Panc1 (cell line): Measurements from ENCODE around the gene PRRT1B. TPM values are rescaled to one million over a fixed set of nuclear protein-coding genes. Genes with fewer than 3 reads are reported as not detected.

Experiments used
- ATAC-seq: fragments of 200-7000 bp; cut with Tn5 transposase; 2 replicates; pipeline ENCODE4 v1.9.1; 2020; ENCODE audit warnings: mild to moderate bottlenecking, moderate library complexity
- BruUV-seq: library from RNA; stranded (reverse); fragments of 400-500 nt; replicated peaks from 2 replicates; lab custom pipeline; 2021; lab: Mats Ljungman, UMichigan
- CTCF ChIA-PET: fragments of 300-600 bp; sonication (Branson Sonifier 250); formaldehyde crosslinking; loops from one replicate; lab custom pipeline; 2022; ENCODE audit warnings: antibody characterized with exemption; lab: Charles Lee
- POLR2A ChIA-PET: fragments of 300-600 bp; sonication (Branson Sonifier 250); formaldehyde crosslinking; loops from one replicate; lab custom pipeline; 2022; ENCODE audit warnings: antibody characterized with exemption; lab: Charles Lee
- DNase-seq: peaks from one replicate; pipeline ENCODE4 v3.0.0-alpha.2; 2010; ENCODE audit warnings: low read depth, low spot score
- H3K27ac ChIP-seq: 2 replicates; pipeline ENCODE4 v1.5.1; 2011; ENCODE audit warnings: mild to moderate bottlenecking, low read length, inconsistent platforms
- H3K27me3 ChIP-seq: fragments of 200-500 bp; sonication (Bioruptor generic); 2 replicates; pipeline ENCODE4 v1.6.0; 2014; ENCODE audit warnings: low read length, inconsistent platforms; ENCODE audit not compliant: control insufficient read depth, insufficient read depth
- H3K36me3 ChIP-seq: fragments of 200-500 bp; sonication (Bioruptor generic); 2 replicates; pipeline ENCODE4 v1.5.1; 2014; ENCODE audit warnings: inconsistent platforms, mild to moderate bottlenecking, low read length, moderate library complexity; ENCODE audit not compliant: control insufficient read depth, insufficient read depth
- H3K4me1 ChIP-seq: 2 replicates; pipeline ENCODE4 v1.5.1; 2011; ENCODE audit warnings: inconsistent platforms, mild to moderate bottlenecking, low read length, moderate library complexity; ENCODE audit not compliant: control insufficient read depth, insufficient read depth
- H3K4me3 ChIP-seq, 2 experiments: 2 replicates each; pipeline ENCODE4 v1.5.1; 2011 to 2012; ENCODE audit warnings: low read depth in 2 of 2, low read length in 2 of 2, mild to moderate bottlenecking in 2 of 2, inconsistent platforms in 1 of 2, moderate library complexity in 1 of 2
- H3K9me3 ChIP-seq: fragments of 200-500 bp; sonication (Bioruptor generic); 2 replicates; pipeline ENCODE4 v1.5.1; 2014; ENCODE audit warnings: low read depth, mild to moderate bottlenecking, inconsistent platforms, low read length, moderate library complexity; ENCODE audit not compliant: control insufficient read depth, insufficient read depth
- CTCF ChIP-seq: fragments of 450-650 bp; IDR thresholded peaks from 2 replicates; pipeline ENCODE4 v1.5.1; 2017; ENCODE audit warnings: mild to moderate bottlenecking
- POLR2AphosphoS5 ChIP-seq: IDR thresholded peaks from 2 replicates; pipeline ENCODE4 v1.6.1; 2012; ENCODE audit warnings: mild to moderate bottlenecking, low read depth, low read length, moderate library complexity
- REST ChIP-seq, 2 experiments: IDR thresholded peaks; 2 replicates each; pipeline ENCODE4 v1.6.1; 2011 to 2012; ENCODE audit warnings: low read depth in 2 of 2, control low read depth in 1 of 2, low read length in 1 of 2, mild to moderate bottlenecking in 1 of 2, moderate library complexity in 1 of 2; ENCODE audit not compliant: insufficient read depth in 1 of 2
- SIN3A ChIP-seq: IDR thresholded peaks from 2 replicates; pipeline ENCODE4 v1.6.1; 2012; ENCODE audit warnings: low read depth, mild to moderate bottlenecking, low read length, moderate library complexity, borderline replicate concordance; ENCODE audit not compliant: insufficient read depth
- TCF7L2 ChIP-seq: IDR thresholded peaks from 2 replicates; pipeline ENCODE4 v1.6.1; 2011; ENCODE audit warnings: mild to moderate bottlenecking, low read depth, low read length, inconsistent platforms
- in situ Hi-C: cut with HindIII; loops from 2 replicates; pipeline ENCODE4 v1.10.0; 2016; ENCODE audit warnings: low sequenced_read_pairs, low pct_unique_long_range_greater_than_20kb
- intact Hi-C: fragments of 100-400 bp; cut with micrococcal nuclease; formaldehyde crosslinking; loops from one replicate; pipeline ENCODE4 v1.10.0; 2022; ENCODE audit not compliant: unreplicated experiment
- total RNA-seq: library from RNA; stranded (reverse); gene quantifications from one replicate; pipeline ENCODE4 v1.2.1, GENCODE V29; 2021; ENCODE audit not compliant: unreplicated experiment

Gene PRRT1B
- total RNA-seq, 1 experiment from 2014 or later, result 1.1 TPM

- TF ChIP-seq POLR2AphosphoS5 (no peak), SIN3A (no peak), CTCF (no peak), REST (IDR thresholded peaks at IDR 0.05; ENCODE audit: insufficient read depth in 1 of 2, low read depth in 2 of 2, low read length in 1 of 2) (no peak), TCF7L2 (no peak)
- Histone ChIP-seq H3K27ac (no peak overlapping the region), H3K9me3 (no peaks in the 10 kb centered on the region), H3K4me1 (no peaks in the 10 kb centered on the region), H3K27me3 (no peaks in the 10 kb centered on the region), H3K36me3 (no peaks in the 10 kb centered on the region), H3K4me3 (no peak overlapping the region)
- no peak for DNase-seq
- ChIA-PET POLR2A (no interaction called here), CTCF (interaction anchor here (0.6 kb wide), 1 partner anchor 670 kb away, joined by 6 read pairs; no protein-coding TSS in a partner anchor)
- intact Hi-C loops (no loop called here), in situ Hi-C loops (no loop called here)
- no peak for ATAC-seq
- no TSS peak for BruUV-seq
These were observed 20.8 kb downstream of the PRRT1B start for GRCh38 chr9:131566158-131566557.

- Histone ChIP-seq H3K36me3 (no peaks in the 10 kb centered on the region), H3K9me3 (no peaks in the 10 kb centered on the region), H3K27ac (no peak overlapping the region), H3K27me3 (no peaks in the 10 kb centered on the region), H3K4me3 (no peak overlapping the region), H3K4me1 (no peaks in the 10 kb centered on the region)
- TF ChIP-seq SIN3A (no peak), TCF7L2 (no peak), POLR2AphosphoS5 (no peak), CTCF (no peak), REST (IDR thresholded peaks at IDR 0.05; ENCODE audit: insufficient read depth in 1 of 2, low read depth in 2 of 2, low read length in 1 of 2) (no peak)
- intact Hi-C loops (no loop called here), in situ Hi-C loops (no loop called here)
- ATAC-seq (no peak), DNase-seq (no peak)
- CTCF ChIA-PET, result no interaction called here
- POLR2A ChIA-PET, result no interaction called here
- BruUV-seq, result no TSS peak
These were observed 22.6 kb downstream of the PRRT1B start for GRCh38 chr9:131567910-131568309.
